DND-41 (cell line): ENCODE results near the gene POLR2L.

Experiments used
- ATAC-seq: fragments of 200-7000 bp; cut with Tn5 transposase; 3 replicates; pipeline ENCODE4 v1.9.1; 2021; ENCODE audit warnings: low read depth; ENCODE audit not compliant: insufficient read depth
- DNase-seq: peaks from one replicate; pipeline ENCODE4 v3.0.0-alpha.2; 2020
- H2AFZ ChIP-seq: 2 replicates; pipeline ENCODE4 v1.6.0; 2012; ENCODE audit warnings: low read depth, low read length
- H3K27ac ChIP-seq: 2 replicates; pipeline ENCODE4 v1.5.1; 2012; ENCODE audit warnings: low read length, inconsistent platforms
- H3K27me3 ChIP-seq: fragments of 200-600 bp; sonication (generic); 2 replicates; pipeline ENCODE4 v1.6.0; 2012; ENCODE audit warnings: low read length, mild to moderate bottlenecking, inconsistent platforms; ENCODE audit not compliant: insufficient read depth, poor library complexity
- H3K36me3 ChIP-seq: 2 replicates; pipeline ENCODE4 v1.5.1; 2012; ENCODE audit warnings: low read length, inconsistent platforms; ENCODE audit not compliant: insufficient read depth
- H3K4me1 ChIP-seq: 2 replicates; pipeline ENCODE4 v1.5.1; 2012; ENCODE audit warnings: mild to moderate bottlenecking, low read length; ENCODE audit not compliant: insufficient read depth
- H3K4me2 ChIP-seq: 2 replicates; pipeline ENCODE4 v1.6.0; 2012; ENCODE audit warnings: mild to moderate bottlenecking, moderate library complexity, low read length, inconsistent platforms; ENCODE audit not compliant: insufficient read depth
- H3K4me3 ChIP-seq, 2 experiments: fragments of 200-600 bp in 1 of 2; shearing (Covaris generic) in 1 of 2; 2 replicates each; pipeline ENCODE4 v1.5.1; 2012 to 2016; ENCODE audit warnings: inconsistent platforms in 2 of 2, low read length in 2 of 2, mild to moderate bottlenecking in 2 of 2, low read depth in 1 of 2, moderate library complexity in 1 of 2
- H3K79me2 ChIP-seq: 2 replicates; pipeline ENCODE4 v1.6.0; 2012; ENCODE audit warnings: low read length, inconsistent platforms; ENCODE audit not compliant: insufficient read depth
- H3K9ac ChIP-seq: 2 replicates; pipeline ENCODE4 v1.6.0; 2012; ENCODE audit warnings: low read depth, mild to moderate bottlenecking, inconsistent platforms, low read length, moderate library complexity
- H3K9me3 ChIP-seq: 2 replicates; pipeline ENCODE4 v1.5.1; 2012; ENCODE audit warnings: low read length, moderate library complexity, mild to moderate bottlenecking, inconsistent platforms; ENCODE audit not compliant: insufficient read depth, severe bottlenecking
- H4K20me1 ChIP-seq: 2 replicates; pipeline ENCODE4 v1.6.0; 2012; ENCODE audit warnings: low read length; ENCODE audit not compliant: insufficient read depth
- EZH2 ChIP-seq: IDR thresholded peaks from 3 replicates; pipeline ENCODE4 v1.6.1; 2012; ENCODE audit warnings: borderline replicate concordance, low read depth, mild to moderate bottlenecking, moderate library complexity, low read length, inconsistent platforms; ENCODE audit not compliant: severe bottlenecking
- TF ChIP-seq, protein P1 (sequence below): IDR thresholded peaks from 2 replicates; pipeline ENCODE4 v1.5.1; 2012; ENCODE audit warnings: borderline replicate concordance, low read length, moderate library complexity, mild to moderate bottlenecking; ENCODE audit not compliant: poor library complexity, severe bottlenecking; ENCODE audit errors: extremely low read depth

Gene POLR2L

GRCh38 chr11:798093-798713 lies 44.1 kb downstream of the POLR2L start, which contains the start of gene SLC25A22:
TSS of gene SLC25A22 (minus strand) at chr11:798281. CDS start at chr11:795006, 3,275 bp downstream.
- Histone ChIP-seq H3K9ac (peak within 1 kb of the TSS; percentile 86), H3K27ac (peak within 1 kb of the TSS; percentile 84), H4K20me1 (peaks cover 65% of the 10 kb centered on the region), H3K27me3 (no peaks in the 10 kb centered on the region), H3K4me2 (peak within 1 kb of the TSS; percentile 97), H2AFZ (peak within 1 kb of the TSS; percentile 80), H3K9me3 (no peaks in the 10 kb centered on the region), H3K4me1 (peaks cover 59% of the 10 kb centered on the region), H3K36me3 (peaks cover 59% of the 10 kb centered on the region), H3K79me2 (peaks cover 38% of the 10 kb centered on the region), H3K4me3 (peak within 1 kb of the TSS; percentile 67 to 98)
- DNase-seq (peak; percentile 81), ATAC-seq (peak; percentile 50)
- no peak for TF ChIP-seq EZH2
- TF ChIP-seq, protein P1, sequence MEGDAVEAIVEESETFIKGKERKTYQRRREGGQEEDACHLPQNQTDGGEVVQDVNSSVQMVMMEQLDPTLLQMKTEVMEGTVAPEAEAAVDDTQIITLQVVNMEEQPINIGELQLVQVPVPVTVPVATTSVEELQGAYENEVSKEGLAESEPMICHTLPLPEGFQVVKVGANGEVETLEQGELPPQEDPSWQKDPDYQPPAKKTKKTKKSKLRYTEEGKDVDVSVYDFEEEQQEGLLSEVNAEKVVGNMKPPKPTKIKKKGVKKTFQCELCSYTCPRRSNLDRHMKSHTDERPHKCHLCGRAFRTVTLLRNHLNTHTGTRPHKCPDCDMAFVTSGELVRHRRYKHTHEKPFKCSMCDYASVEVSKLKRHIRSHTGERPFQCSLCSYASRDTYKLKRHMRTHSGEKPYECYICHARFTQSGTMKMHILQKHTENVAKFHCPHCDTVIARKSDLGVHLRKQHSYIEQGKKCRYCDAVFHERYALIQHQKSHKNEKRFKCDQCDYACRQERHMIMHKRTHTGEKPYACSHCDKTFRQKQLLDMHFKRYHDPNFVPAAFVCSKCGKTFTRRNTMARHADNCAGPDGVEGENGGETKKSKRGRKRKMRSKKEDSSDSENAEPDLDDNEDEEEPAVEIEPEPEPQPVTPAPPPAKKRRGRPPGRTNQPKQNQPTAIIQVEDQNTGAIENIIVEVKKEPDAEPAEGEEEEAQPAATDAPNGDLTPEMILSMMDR = peak; percentile 84

DNA sequence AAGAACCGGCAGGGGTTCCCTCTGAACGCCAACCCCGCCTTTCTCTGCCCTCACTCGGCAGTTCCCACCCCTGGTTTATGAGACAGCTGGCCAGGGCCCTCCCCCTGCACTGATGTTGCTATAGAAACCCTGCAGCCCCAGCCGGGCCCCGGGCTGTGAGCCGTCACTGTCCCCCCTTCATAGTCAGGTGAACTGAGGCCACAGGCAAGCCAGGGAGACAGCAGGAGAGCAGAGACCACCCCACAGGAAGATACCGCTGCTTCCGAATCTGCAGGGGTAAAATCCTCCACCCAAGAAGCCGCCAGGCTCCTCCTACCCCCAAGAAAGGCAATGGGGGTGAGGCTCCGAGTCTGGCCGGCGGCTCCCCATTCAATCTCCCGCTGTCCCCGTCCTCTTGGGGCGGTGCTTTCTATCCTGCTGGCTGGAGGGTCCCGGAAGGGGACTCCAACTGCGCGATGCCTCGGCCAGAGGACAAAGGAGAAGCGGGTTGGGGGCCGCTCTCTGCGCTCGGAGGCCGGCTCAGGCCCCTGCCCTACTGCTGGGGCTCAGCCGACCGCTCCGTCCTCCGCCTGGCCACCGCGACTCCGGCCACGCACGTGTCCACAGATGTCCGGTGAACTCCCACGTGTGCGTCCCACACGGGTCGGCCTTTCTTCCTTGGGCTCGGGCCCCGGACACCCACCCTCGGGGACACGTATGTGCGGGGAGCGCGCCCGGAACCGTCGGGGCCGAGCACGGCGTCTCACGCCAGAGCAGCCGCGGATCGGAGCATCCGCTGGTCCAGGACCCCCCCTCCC lies 44.8 kb downstream of the POLR2L start:
- H3K36me3 ChIP-seq = peaks cover 56% of the 10 kb centered on the region
- peak overlapping the region; percentile 84 for H3K27ac ChIP-seq
- peak overlapping the region; percentile 86 for H3K9ac ChIP-seq
- peak overlapping the region; percentile 97 for H3K4me2 ChIP-seq
- peaks cover 31% of the 10 kb centered on the region for H3K79me2 ChIP-seq
- TF ChIP-seq, protein P1 = no peak
- TF ChIP-seq EZH2 = no peak
- no peaks in the 10 kb centered on the region for H3K27me3 ChIP-seq
- DNase-seq = peak; percentile 92
- ATAC-seq = peak; percentile 64
- H3K9me3 ChIP-seq = no peaks in the 10 kb centered on the region
- peak overlapping the region; percentile 67 to 98 for H3K4me3 ChIP-seq
- peaks cover 52% of the 10 kb centered on the region for H3K4me1 ChIP-seq
- peak overlapping the region; percentile 80 for H2AFZ ChIP-seq
- peaks cover 63% of the 10 kb centered on the region for H4K20me1 ChIP-seq

DNA sequence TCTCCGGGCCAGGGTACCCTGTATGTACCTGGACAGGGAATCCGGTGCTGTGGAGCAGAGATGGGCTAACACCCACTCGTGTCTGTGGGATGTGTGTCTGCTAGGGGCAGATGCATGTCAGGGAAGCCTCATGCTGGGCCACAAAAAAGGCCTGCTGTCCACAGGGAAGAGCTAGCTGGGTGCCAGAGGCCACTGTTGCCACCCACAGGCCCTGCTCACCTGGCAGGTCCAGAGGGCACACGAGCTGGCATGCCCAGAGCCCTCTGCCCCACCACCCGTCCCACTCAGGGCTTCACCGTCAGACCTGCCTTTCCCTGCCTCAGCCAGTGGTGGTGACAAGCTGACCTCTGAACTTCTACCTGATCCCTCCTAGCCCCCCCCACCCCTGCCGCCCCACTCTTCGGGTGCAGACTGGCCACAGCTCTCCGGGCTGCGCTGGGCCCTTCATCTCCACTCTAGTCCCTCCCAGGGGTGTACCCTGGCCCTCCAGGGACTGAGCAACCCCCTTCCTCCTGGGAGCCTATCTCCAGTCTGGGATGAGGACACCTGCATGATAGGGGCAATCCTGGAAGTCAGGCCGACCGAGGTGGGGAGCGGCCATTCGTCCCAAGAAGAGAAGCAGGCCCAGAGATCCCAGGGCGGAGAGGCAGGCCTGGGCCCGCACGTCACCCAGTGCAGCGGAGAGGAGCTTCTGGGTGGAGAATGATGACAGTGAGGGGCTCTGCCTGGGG lies 45.6 kb downstream of the POLR2L start:
- H3K27me3 ChIP-seq = no peaks in the 10 kb centered on the region
- peak overlapping the region; percentile 86 for H3K9ac ChIP-seq
- ATAC-seq = no peak
- no peak for DNase-seq
- TF ChIP-seq EZH2 = no peak
- TF ChIP-seq, protein P1 = no peak
- H3K4me1 ChIP-seq = peaks cover 44% of the 10 kb centered on the region
- 0 out of 2 replicates have a peak overlapping the region, but pooled peaks have one; percentile 80 for H2AFZ ChIP-seq
- peaks cover 56% of the 10 kb centered on the region for H3K36me3 ChIP-seq
- peaks cover 23% of the 10 kb centered on the region for H3K79me2 ChIP-seq
- peaks cover 58% of the 10 kb centered on the region for H4K20me1 ChIP-seq
- H3K4me2 ChIP-seq = peak overlapping the region; percentile 97
- no peaks in the 10 kb centered on the region for H3K9me3 ChIP-seq
- peak overlapping the region; percentile 84 for H3K27ac ChIP-seq
- peak overlapping the region; percentile 67 to 98; a peak in 3 of 4 replicates for H3K4me3 ChIP-seq
